ENCODE data around the gene AGRN.

Gene AGRN

GRCh38 chr1:1083416-1084371, 63.8 kb downstream of the AGRN start:
- Histone ChIP-seq H3K9me3 (ENCODE audit: control insufficient read depth in 1 of 2, low read length in 2 of 2) (no peaks in the 10 kb centered on the region), H3K4me1 (ENCODE audit: control insufficient read depth in 1 of 2, insufficient read depth in 2 of 2, low read length in 2 of 2) (peaks cover 6 to 11% of the 10 kb centered on the region in 2 donors), H3K4me3 (ENCODE audit: low read depth in 1 of 2, low read length in 2 of 2) (no peak overlapping the region), H3K9ac (ENCODE audit: low read depth in 1 of 2, low read length in 2 of 2) (no peak overlapping the region), H3K27me3 (ENCODE audit: control insufficient read depth in 1 of 2, insufficient read depth in 2 of 2, low read length in 2 of 2) (peaks cover 0 to 4% of the 10 kb centered on the region in 2 donors), H3K27ac (ENCODE audit: low read depth, low read length) (no peak overlapping the region), H3K36me3 (ENCODE audit: control insufficient read depth in 1 of 2, insufficient read depth in 2 of 2, low read length in 2 of 2) (no peaks in the 10 kb centered on the region)

- peaks cover 0 to 2% of the 10 kb centered on the region in 2 donors for H3K27me3 ChIP-seq (ENCODE audit: control insufficient read depth in 1 of 2, insufficient read depth in 2 of 2, low read length in 2 of 2)
- peaks cover 2 to 9% of the 10 kb centered on the region in 2 donors for H3K4me1 ChIP-seq (ENCODE audit: control insufficient read depth in 1 of 2, insufficient read depth in 2 of 2, low read length in 2 of 2)
- no peaks in the 10 kb centered on the region for H3K9me3 ChIP-seq (ENCODE audit: control insufficient read depth in 1 of 2, low read length in 2 of 2)
- no peaks in the 10 kb centered on the region for H3K36me3 ChIP-seq (ENCODE audit: control insufficient read depth in 1 of 2, insufficient read depth in 2 of 2, low read length in 2 of 2)
- no peak overlapping the region for H3K27ac ChIP-seq (ENCODE audit: low read depth, low read length)
- H3K9ac ChIP-seq (ENCODE audit: low read depth in 1 of 2, low read length in 2 of 2): no peak overlapping the region
- H3K4me3 ChIP-seq (ENCODE audit: low read depth in 1 of 2, low read length in 2 of 2): no peak overlapping the region
Observed at GRCh38 chr1:1084372-1085170, 64.7 kb downstream of the AGRN start.

DNA sequence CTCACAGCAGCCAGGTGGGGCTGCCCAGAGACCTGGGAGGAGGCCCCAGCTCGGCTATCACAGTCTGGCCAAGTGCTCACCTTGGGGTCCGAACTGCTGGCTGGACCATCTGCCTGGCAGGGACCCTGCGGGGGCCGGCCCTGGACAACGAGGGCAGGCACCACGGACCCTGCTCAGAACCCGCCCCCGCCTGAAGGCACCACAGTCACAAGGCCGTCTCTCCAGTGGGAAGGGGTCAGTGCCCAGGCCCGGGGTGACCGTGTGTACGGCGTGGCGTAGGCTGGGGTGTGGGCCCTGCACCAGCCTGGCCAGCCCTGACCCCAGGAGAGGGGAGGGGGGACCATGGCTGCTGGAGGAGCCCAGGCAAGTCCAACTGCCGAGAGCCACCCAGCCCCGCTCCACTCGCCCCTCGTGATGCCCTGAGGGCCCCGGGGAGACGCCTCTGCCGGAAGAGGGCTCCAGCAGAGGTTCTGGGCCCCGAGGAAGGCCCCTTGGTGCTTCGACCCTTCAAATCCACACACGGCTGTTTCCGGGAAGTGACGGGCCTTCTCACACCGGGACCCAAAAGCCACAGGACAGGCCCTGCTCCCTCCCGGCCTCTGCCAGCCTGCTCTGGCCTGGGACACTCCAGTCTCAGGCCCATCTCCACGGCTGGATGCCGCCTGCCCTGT, 65.4 kb downstream of the AGRN start:
- peaks cover 0 to 1% of the 10 kb centered on the region in 2 donors for H3K4me1 ChIP-seq (ENCODE audit: control insufficient read depth in 1 of 2, insufficient read depth in 2 of 2, low read length in 2 of 2)
- H3K36me3 ChIP-seq (ENCODE audit: control insufficient read depth in 1 of 2, insufficient read depth in 2 of 2, low read length in 2 of 2): no peaks in the 10 kb centered on the region
- H3K9me3 ChIP-seq (ENCODE audit: control insufficient read depth in 1 of 2, low read length in 2 of 2): no peaks in the 10 kb centered on the region
- no peak overlapping the region for H3K27ac ChIP-seq (ENCODE audit: low read depth, low read length)
- no peak overlapping the region for H3K4me3 ChIP-seq (ENCODE audit: low read depth in 1 of 2, low read length in 2 of 2)
- no peak overlapping the region for H3K9ac ChIP-seq (ENCODE audit: low read depth in 1 of 2, low read length in 2 of 2)
- no peaks in the 10 kb centered on the region for H3K27me3 ChIP-seq (ENCODE audit: control insufficient read depth in 1 of 2, insufficient read depth in 2 of 2, low read length in 2 of 2)

- H3K36me3 ChIP-seq (ENCODE audit: control insufficient read depth in 1 of 2, insufficient read depth in 2 of 2, low read length in 2 of 2): no peaks in the 10 kb centered on the region
- H3K4me1 ChIP-seq (ENCODE audit: control insufficient read depth in 1 of 2, insufficient read depth in 2 of 2, low read length in 2 of 2): no peaks in the 10 kb centered on the region
- no peak overlapping the region for H3K4me3 ChIP-seq (ENCODE audit: low read depth in 1 of 2, low read length in 2 of 2)
Observed at GRCh38 chr1:1085911-1086841, 66.3 kb downstream of the AGRN start.

GRCh38 chr1:1086911-1087341, 67.0 kb downstream of the AGRN start:
- Histone ChIP-seq H3K36me3 (ENCODE audit: control insufficient read depth in 1 of 2, insufficient read depth in 2 of 2, low read length in 2 of 2) (no peaks in the 10 kb centered on the region), H3K27ac (ENCODE audit: low read depth, low read length) (no peak overlapping the region), H3K27me3 (ENCODE audit: control insufficient read depth in 1 of 2, insufficient read depth in 2 of 2, low read length in 2 of 2) (no peaks in the 10 kb centered on the region), H3K9me3 (ENCODE audit: control insufficient read depth in 1 of 2, low read length in 2 of 2) (no peaks in the 10 kb centered on the region), H3K9ac (ENCODE audit: low read depth in 1 of 2, low read length in 2 of 2) (no peak overlapping the region), H3K4me1 (ENCODE audit: control insufficient read depth in 1 of 2, insufficient read depth in 2 of 2, low read length in 2 of 2) (no peaks in the 10 kb centered on the region), H3K4me3 (ENCODE audit: low read depth in 1 of 2, low read length in 2 of 2) (no peak overlapping the region)

More at GRCh38 chr1:1085911-1086841, 66.3 kb downstream of the AGRN start:
- H3K9ac ChIP-seq (ENCODE audit: low read depth in 1 of 2, low read length in 2 of 2): no peak overlapping the region
- H3K27ac ChIP-seq (ENCODE audit: low read depth, low read length): no peak overlapping the region
- H3K9me3 ChIP-seq (ENCODE audit: control insufficient read depth in 1 of 2, low read length in 2 of 2): no peaks in the 10 kb centered on the region
- no peaks in the 10 kb centered on the region for H3K27me3 ChIP-seq (ENCODE audit: control insufficient read depth in 1 of 2, insufficient read depth in 2 of 2, low read length in 2 of 2)

DNA sequence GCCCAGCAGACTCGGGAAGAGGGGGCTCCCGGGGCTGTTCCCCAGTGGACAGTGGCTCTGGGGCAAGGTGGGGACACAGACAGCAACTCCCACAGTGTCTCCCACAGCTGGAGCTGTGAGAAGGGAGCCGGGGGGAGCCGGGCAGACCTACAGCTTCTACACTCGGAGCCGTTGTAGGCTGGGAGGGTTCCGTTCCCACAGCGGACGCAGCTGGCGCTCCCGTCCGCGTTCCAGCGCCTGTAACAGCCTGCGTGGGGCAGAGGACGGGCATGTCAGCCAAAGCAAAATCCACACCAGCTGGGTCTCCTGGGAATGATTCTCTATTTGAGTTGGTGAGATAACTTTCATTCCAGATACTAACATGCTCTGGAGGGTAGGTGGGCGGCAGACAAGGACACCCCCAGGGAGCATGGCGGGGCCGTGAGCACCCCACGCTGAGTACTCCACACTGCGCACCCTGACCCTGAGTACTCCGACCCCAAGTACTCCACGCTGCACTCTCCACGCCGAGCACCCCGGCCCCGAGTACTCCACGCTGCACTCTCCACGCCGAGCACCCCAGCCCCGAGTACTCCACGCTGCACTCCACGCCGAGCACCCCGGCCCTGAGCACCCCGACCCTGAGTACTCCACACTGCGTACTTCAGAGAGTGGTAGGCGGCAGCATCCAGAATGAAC, 67.6 kb downstream of the AGRN start:
- Histone ChIP-seq H3K9ac (ENCODE audit: low read depth in 1 of 2, low read length in 2 of 2) (no peak overlapping the region), H3K27ac (ENCODE audit: low read depth, low read length) (no peak overlapping the region), H3K36me3 (ENCODE audit: control insufficient read depth in 1 of 2, insufficient read depth in 2 of 2, low read length in 2 of 2) (no peaks in the 10 kb centered on the region), H3K27me3 (ENCODE audit: control insufficient read depth in 1 of 2, insufficient read depth in 2 of 2, low read length in 2 of 2) (no peaks in the 10 kb centered on the region), H3K4me3 (ENCODE audit: low read depth in 1 of 2, low read length in 2 of 2) (no peak overlapping the region), H3K9me3 (ENCODE audit: control insufficient read depth in 1 of 2, low read length in 2 of 2) (no peaks in the 10 kb centered on the region), H3K4me1 (ENCODE audit: control insufficient read depth in 1 of 2, insufficient read depth in 2 of 2, low read length in 2 of 2) (no peaks in the 10 kb centered on the region)

DNA sequence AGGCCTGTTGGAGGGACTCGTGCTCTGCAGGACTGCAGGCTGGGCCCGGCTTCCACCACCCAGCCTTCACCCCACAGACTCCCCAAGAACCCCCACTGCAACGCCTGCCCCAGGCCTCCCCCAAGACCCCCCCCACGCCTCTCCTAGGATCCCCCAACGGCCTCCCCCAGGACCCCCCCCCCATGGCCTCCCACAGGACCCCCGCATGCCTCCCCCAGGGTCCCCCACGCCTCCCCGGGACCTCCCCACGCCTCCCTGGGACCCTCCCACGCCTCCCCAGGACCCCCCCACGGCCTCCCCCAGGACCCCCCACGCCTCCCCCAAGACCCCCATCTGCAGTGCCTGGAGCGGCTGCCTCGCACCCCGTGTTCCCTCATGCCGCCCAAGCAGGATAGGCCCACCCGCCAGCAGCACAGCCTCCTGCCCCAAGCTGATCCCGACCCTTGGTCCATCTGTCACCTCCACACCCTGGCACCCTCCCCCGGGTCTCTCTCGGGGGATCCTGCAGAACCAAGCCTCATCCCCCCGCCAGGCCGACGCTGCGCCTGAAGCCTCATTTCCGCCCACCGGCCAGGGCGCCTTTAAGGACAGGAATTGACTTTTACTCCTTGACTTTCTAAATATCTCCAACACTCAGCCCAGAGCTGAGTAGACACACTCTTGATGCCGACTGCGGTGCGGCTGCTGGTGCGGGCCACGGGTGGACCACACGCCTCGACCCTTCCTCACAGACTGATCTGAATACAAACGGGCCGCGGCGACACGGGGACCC, 68.3 kb downstream of the AGRN start:
- H3K9ac ChIP-seq (ENCODE audit: low read depth in 1 of 2, low read length in 2 of 2): no peak overlapping the region
- H3K4me1 ChIP-seq (ENCODE audit: control insufficient read depth in 1 of 2, insufficient read depth in 2 of 2, low read length in 2 of 2): no peaks in the 10 kb centered on the region
- H3K27ac ChIP-seq (ENCODE audit: low read depth, low read length): no peak overlapping the region
- H3K27me3 ChIP-seq (ENCODE audit: control insufficient read depth in 1 of 2, insufficient read depth in 2 of 2, low read length in 2 of 2): no peaks in the 10 kb centered on the region
- no peaks in the 10 kb centered on the region for H3K36me3 ChIP-seq (ENCODE audit: control insufficient read depth in 1 of 2, insufficient read depth in 2 of 2, low read length in 2 of 2)
- H3K9me3 ChIP-seq (ENCODE audit: control insufficient read depth in 1 of 2, low read length in 2 of 2): no peaks in the 10 kb centered on the region
- no peak overlapping the region for H3K4me3 ChIP-seq (ENCODE audit: low read depth in 1 of 2, low read length in 2 of 2)

DNA sequence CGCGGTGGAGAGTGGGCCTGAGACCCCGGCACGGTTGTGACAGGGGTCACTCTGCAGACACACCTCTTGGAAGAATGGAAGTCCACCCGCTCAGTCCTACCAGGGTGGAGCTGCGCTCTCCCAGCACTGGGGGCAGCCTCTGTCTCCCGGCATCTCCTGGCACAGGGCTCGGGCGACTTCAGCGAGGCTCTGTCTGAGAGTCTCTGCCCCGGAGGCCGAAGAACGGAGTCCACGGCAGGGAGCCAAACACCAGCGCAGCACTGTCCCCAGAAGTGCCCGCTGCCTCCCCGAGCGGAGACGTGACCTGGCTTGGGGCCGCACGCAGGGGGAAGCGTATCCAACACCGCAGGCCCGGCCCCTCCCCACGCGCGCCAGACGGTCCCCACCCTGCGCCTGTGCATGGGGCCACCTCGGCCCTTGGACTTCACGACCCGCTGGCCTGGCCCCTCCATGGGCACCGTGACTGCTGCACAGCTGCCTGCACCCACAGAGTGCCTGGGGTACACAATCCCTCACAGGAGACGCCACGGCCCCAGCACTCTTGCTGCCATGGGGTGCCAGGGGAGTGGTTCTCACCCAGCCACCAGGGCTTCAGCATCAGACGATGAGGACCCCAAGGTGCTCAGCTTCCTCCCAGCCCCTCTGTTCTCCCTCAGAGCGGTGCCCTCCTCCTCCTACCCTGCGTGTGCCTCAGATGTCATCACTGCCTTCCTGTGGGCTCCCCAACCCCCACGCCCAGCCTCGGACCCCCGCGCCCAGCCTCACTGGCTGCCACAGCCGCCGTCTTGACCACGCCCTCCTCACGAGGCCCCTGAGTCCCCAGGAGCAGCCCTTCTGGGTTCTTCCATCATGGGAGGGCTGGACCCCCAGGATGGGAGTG, 69.1 kb downstream of the AGRN start:
- no peaks in the 10 kb centered on the region for H3K9me3 ChIP-seq (ENCODE audit: control insufficient read depth in 1 of 2, low read length in 2 of 2)
- no peaks in the 10 kb centered on the region for H3K4me1 ChIP-seq (ENCODE audit: control insufficient read depth in 1 of 2, insufficient read depth in 2 of 2, low read length in 2 of 2)
- H3K27ac ChIP-seq (ENCODE audit: low read depth, low read length): no peak overlapping the region
- no peaks in the 10 kb centered on the region for H3K36me3 ChIP-seq (ENCODE audit: control insufficient read depth in 1 of 2, insufficient read depth in 2 of 2, low read length in 2 of 2)
- no peak overlapping the region for H3K9ac ChIP-seq (ENCODE audit: low read depth in 1 of 2, low read length in 2 of 2)
- no peaks in the 10 kb centered on the region for H3K27me3 ChIP-seq (ENCODE audit: control insufficient read depth in 1 of 2, insufficient read depth in 2 of 2, low read length in 2 of 2)
- no peak overlapping the region for H3K4me3 ChIP-seq (ENCODE audit: low read depth in 1 of 2, low read length in 2 of 2)

Data from duodenal mucosa (tissue), 2 donors.